HepG2 (cell line): ENCODE measurements around the gene SCNM1. TPM values are rescaled to one million over a fixed set of nuclear protein-coding genes. Genes with fewer than 3 reads are reported as not detected.
A peak's percentile ranks its signal among the peaks of the same experiment; 100 is the strongest.

Experiments
- ARID4A ChIP-seq: sonication (generic); formaldehyde crosslinking; IDR thresholded peaks from 2 replicates; pipeline ENCODE4 v1.5.0; 2020; ENCODE audit warnings: mild to moderate bottlenecking, missing genetic modification reagents, borderline replicate concordance
- DBP ChIP-seq: sonication (generic); formaldehyde crosslinking; IDR thresholded peaks from 2 replicates; pipeline ENCODE4 v1.4.0; 2020; ENCODE audit warnings: missing genetic modification reagents; ENCODE audit errors: not compliant biosample characterization
- DRAP1 ChIP-seq: IDR thresholded peaks from 2 replicates; pipeline ENCODE4 v1.6.1; 2016; ENCODE audit warnings: missing genetic modification reagents, missing compliant biosample characterization
- FIP1L1 ChIP-seq: fragments of 200-400 bp; formaldehyde crosslinking; IDR thresholded peaks from 2 replicates; pipeline ENCODE4 v1.6.1; 2018; ENCODE audit warnings: low read depth, mild to moderate bottlenecking, low read length, moderate library complexity, borderline replicate concordance; ENCODE audit not compliant: insufficient read depth
- MIER3 ChIP-seq: IDR thresholded peaks from 2 replicates; pipeline ENCODE4 v1.6.1; 2016; ENCODE audit warnings: missing compliant biosample characterization, borderline replicate concordance
- TCF12 ChIP-seq, 2 experiments: fragments of 450-650 bp in 1 of 2; sonication (generic) in 1 of 2; formaldehyde crosslinking in 1 of 2; IDR thresholded peaks; 2 replicates each; pipeline versions ENCODE4 v1.6.1 to v1.8.0; 2017 to 2022; ENCODE audit warnings: antibody characterized with exemption in 1 of 2, mild to moderate bottlenecking in 1 of 2, missing genetic modification reagents in 1 of 2, moderate library complexity in 1 of 2
- USF2 ChIP-seq, 2 experiments: sonication (generic) in 1 of 2; formaldehyde crosslinking in 1 of 2; IDR thresholded peaks; 2 replicates each; pipeline versions ENCODE4 v1.5.1 to v1.6.1; 2011 to 2020; ENCODE audit warnings: borderline replicate concordance in 1 of 2, low read depth in 1 of 2, low read length in 1 of 2, mild to moderate bottlenecking in 1 of 2, missing genetic modification reagents in 1 of 2, moderate library complexity in 1 of 2
- ZFP36L2 ChIP-seq: sonication (generic); formaldehyde crosslinking; IDR thresholded peaks from 2 replicates; pipeline ENCODE4 v1.4.0; 2020; ENCODE audit warnings: missing genetic modification reagents
- ZMYM4 ChIP-seq: sonication (generic); formaldehyde crosslinking; IDR thresholded peaks from 2 replicates; pipeline ENCODE4 v1.8.1; 2023; ENCODE audit warnings: mild to moderate bottlenecking, missing genetic modification reagents
- ZNF12 ChIP-seq: sonication (generic); formaldehyde crosslinking; IDR thresholded peaks from 2 replicates; pipeline ENCODE4 v1.5.0; 2020; ENCODE audit warnings: missing genetic modification reagents
- ZNF124 ChIP-seq: sonication (generic); formaldehyde crosslinking; IDR thresholded peaks from 2 replicates; pipeline ENCODE4 v1.4.0; 2020; ENCODE audit warnings: missing genetic modification reagents
- ZNF180 ChIP-seq: sonication (generic); formaldehyde crosslinking; IDR thresholded peaks from 2 replicates; pipeline ENCODE4 v1.4.0; 2020; ENCODE audit warnings: low read depth, missing genetic modification reagents, borderline replicate concordance
- ZNF20 ChIP-seq: sonication (generic); formaldehyde crosslinking; IDR thresholded peaks from 2 replicates; pipeline ENCODE4 v1.4.0; 2020; ENCODE audit warnings: mild to moderate bottlenecking, moderate library complexity, missing genetic modification reagents
- ZNF672 ChIP-seq: sonication (generic); formaldehyde crosslinking; IDR thresholded peaks from 2 replicates; pipeline ENCODE4 v1.8.1; 2022; ENCODE audit warnings: missing genetic modification reagents
- ZNF75D ChIP-seq: sonication (generic); formaldehyde crosslinking; IDR thresholded peaks from 2 replicates; pipeline ENCODE4 v1.8.1; 2023; ENCODE audit warnings: missing genetic modification reagents, mild to moderate bottlenecking, borderline replicate concordance
- ZSCAN9 ChIP-seq: IDR thresholded peaks from 2 replicates; pipeline ENCODE4 v1.6.1; 2016; ENCODE audit warnings: borderline replicate concordance
- polyA plus RNA-seq, 8 experiments: library from polyadenylated mRNA; depleted of rRNA in 3 of 8; stranded (reverse) in 7 of 8; unstranded in 1 of 8; fragments of >200 nt; fragmentation: Illumina TruSeq in 4 of 8; extraction: Trizol in 4 of 8; gene quantifications; 2 replicates each; pipeline versions ENCODE4 v1.2.1 to v1.2.3, GENCODE V29; 2011 to 2016; ENCODE audit warnings: low read depth in 4 of 8, missing spikeins in 1 of 8, mixed read lengths in 1 of 8; ENCODE audit not compliant: insufficient read depth in 1 of 8
- total RNA-seq, 5 experiments: library from RNA; depleted of rRNA; stranded (reverse); fragments of >200 nt; fragmentation: Illumina TruSeq; extraction: Trizol; gene quantifications; 2 replicates each; pipeline ENCODE4 v1.2.3, GENCODE V29; 2016; ENCODE audit warnings: low read depth in 1 of 5

The SCNM1 gene
- total and polyA plus RNA-seq, 2 of the 13 experiments (the other 11 are each of a cell fraction or from before 2014, with no cell fraction given), result 16.3 to 31.5 TPM

GRCh38 chr1:151146412-151147131, 19.4 kb upstream of the SCNM1 start, which contains the start of gene SEMA6C (continued):
- TF ChIP-seq USF2 (IDR thresholded peaks at IDR 0.05; ENCODE audit: low read depth, low read length), result no peak
- TF ChIP-seq USF2 (CRISPR knock-in tag; IDR thresholded peaks at IDR 0.05; ENCODE audit: borderline replicate concordance), result 0 out of 2 replicates have a peak, but pooled peaks have one; percentile 9
- TF ChIP-seq ARID4A (CRISPR knock-in tag), result peak; percentile 79
- no peak for TF ChIP-seq ZNF12 (CRISPR knock-in tag)
- TF ChIP-seq ZNF75D (CRISPR knock-in tag), result no peak
- no peak for TF ChIP-seq FIP1L1
- TF ChIP-seq DRAP1 (CRISPR knock-in tag), result peak; percentile 92
- peak; percentile 16; the same call in 1 of the 2 replicates for TF ChIP-seq ZMYM4
- no peak for TF ChIP-seq ZNF672 (CRISPR knock-in tag)
- TF ChIP-seq TCF12 (IDR thresholded peaks at IDR 0.05), result no peak
- TF ChIP-seq TCF12 (CRISPR knock-in tag; IDR thresholded peaks at IDR 0.05), result 0 out of 2 replicates have a peak, but pooled peaks have one; percentile 36
- no peak for TF ChIP-seq ZSCAN9
- 0 out of 2 replicates have a peak, but pooled peaks have one; percentile 37 for TF ChIP-seq ZNF124
- no peak for TF ChIP-seq DBP (CRISPR knock-in tag)
- 0 out of 2 replicates have a peak, but pooled peaks have one; percentile 13 for TF ChIP-seq ZFP36L2
- TF ChIP-seq ZNF20, result no peak
- TF ChIP-seq MIER3 (CRISPR knock-in tag), result no peak
- TF ChIP-seq ZNF180 (CRISPR knock-in tag), result no peak
